Daoy (cell line): ENCODE measurements around the gene PPP2R2B. TPM values are rescaled to one million over a fixed set of nuclear protein-coding genes. Genes with fewer than 3 reads are reported as not detected.
"Not testable (repeated sequence)": the region's sequence is repeated elsewhere in the genome, so short reads cannot be mapped to it uniquely, and the experiment has no call there.

ENCODE experiments used
- DNase-seq: peaks from one replicate; pipeline ENCODE4 v3.0.0-alpha.2; 2015; ENCODE audit warnings: low read depth
- total RNA-seq: library from RNA; depleted of rRNA; stranded (reverse); fragments of >200 nt; shearing (Covaris generic); gene quantifications from 2 replicates; pipeline ENCODE4 v1.2.3, GENCODE V29; 2014

Gene PPP2R2B
- total RNA-seq, 1 experiment from 2014 or later = 5.0 TPM

GRCh38 chr5:146652547-146652946, 226.0 kb downstream of the PPP2R2B start:
- no peak for DNase-seq

GRCh38 chr5:146647656-146648199, 230.8 kb downstream of the PPP2R2B start:
- no peak for DNase-seq

GRCh38 chr5:146646441-146646840, 232.1 kb downstream of the PPP2R2B start:
- no peak for DNase-seq

GRCh38 chr5:146645342-146645741, 233.2 kb downstream of the PPP2R2B start:
- no peak for DNase-seq

GRCh38 chr5:146644831-146645230, 233.7 kb downstream of the PPP2R2B start:
- no peak for DNase-seq

- DNase-seq = no peak
Observed at GRCh38 chr5:146643776-146644175, 234.8 kb downstream of the PPP2R2B start.

GRCh38 chr5:146642410-146642809, 236.1 kb downstream of the PPP2R2B start:
- no peak for DNase-seq

- DNase-seq = no peak
Observed at GRCh38 chr5:146641941-146642340, 236.6 kb downstream of the PPP2R2B start.

GRCh38 chr5:146640285-146640896, 238.2 kb downstream of the PPP2R2B start:
- DNase-seq = no peak

GRCh38 chr5:146635443-146635842, 243.1 kb downstream of the PPP2R2B start:
- no peak for DNase-seq

- no peak for DNase-seq
Observed at GRCh38 chr5:146633323-146633764, 245.2 kb downstream of the PPP2R2B start.

- no peak for DNase-seq
Observed at GRCh38 chr5:146632620-146633322, 245.8 kb downstream of the PPP2R2B start.

GRCh38 chr5:146630472-146630871, 248.1 kb downstream of the PPP2R2B start:
- DNase-seq = no peak

- DNase-seq = no peak
Observed at GRCh38 chr5:146628950-146629349, 249.6 kb downstream of the PPP2R2B start.

- no peak for DNase-seq
Observed at GRCh38 chr5:146626936-146627335, 251.6 kb downstream of the PPP2R2B start.

- no peak for DNase-seq
Observed at GRCh38 chr5:146624179-146624578, 254.4 kb downstream of the PPP2R2B start.

- DNase-seq = no peak
Observed at GRCh38 chr5:146623666-146624065, 254.9 kb downstream of the PPP2R2B start.

GRCh38 chr5:146623009-146623408, 255.5 kb downstream of the PPP2R2B start:
- no peak for DNase-seq

- DNase-seq = no peak
Observed at GRCh38 chr5:146622391-146622790, 256.2 kb downstream of the PPP2R2B start.

GRCh38 chr5:146620669-146621051, 257.9 kb downstream of the PPP2R2B start:
- no peak for DNase-seq

- no peak for DNase-seq
Observed at GRCh38 chr5:146620031-146620668, 258.4 kb downstream of the PPP2R2B start.

GRCh38 chr5:146618434-146618833, 260.1 kb downstream of the PPP2R2B start:
- no peak for DNase-seq

GRCh38 chr5:146609731-146610130, 268.8 kb downstream of the PPP2R2B start:
- not testable (repeated sequence) for DNase-seq
